SH-SY5Y (cell line): ENCODE measurements around the gene PIGH.

Experiments
- GATA2 ChIP-seq: IDR thresholded peaks from 2 replicates; pipeline ENCODE4 v1.6.1; 2011; ENCODE audit warnings: mild to moderate bottlenecking, low read depth, low read length
- GATA3 ChIP-seq: IDR thresholded peaks from 2 replicates; pipeline ENCODE4 v1.6.1; 2011; ENCODE audit warnings: low read depth, mild to moderate bottlenecking, low read length, moderate library complexity

- TF ChIP-seq GATA2 (no peak), GATA3 (no peak)
Measured at GRCh38 chr14:67618617-67619063, 18.6 kb upstream of the PIGH start.
